Measurements from ENCODE around the gene PMEPA1.

PMEPA1 gene

GRCh38 chr20:57619051-57619831, 90.6 kb downstream of the PMEPA1 start:
- DNase-seq: no peak

GRCh38 chr20:57618764-57619050, 91.1 kb downstream of the PMEPA1 start:
- DNase-seq: no peak

- peak; percentile 57 for DNase-seq
These were observed 91.6 kb downstream of the PMEPA1 start for GRCh38 chr20:57618091-57618763.

- no peak for DNase-seq
These were observed 92.6 kb downstream of the PMEPA1 start for GRCh38 chr20:57617079-57617795.

GRCh38 chr20:57616143-57616951, 93.5 kb downstream of the PMEPA1 start:
- no peak for DNase-seq

- DNase-seq: no peak
These were observed 94.4 kb downstream of the PMEPA1 start for GRCh38 chr20:57615445-57615811.

GRCh38 chr20:57614490-57615444, 95.0 kb downstream of the PMEPA1 start:
- DNase-seq: no peak

GRCh38 chr20:57613481-57613921, 96.3 kb downstream of the PMEPA1 start:
- DNase-seq: no peak

GRCh38 chr20:57612916-57613315, 96.9 kb downstream of the PMEPA1 start:
- DNase-seq: no peak

- no peak for DNase-seq
These were observed 97.4 kb downstream of the PMEPA1 start for GRCh38 chr20:57612436-57612835.

- DNase-seq: no peak
These were observed 98.1 kb downstream of the PMEPA1 start for GRCh38 chr20:57611586-57612311.

GRCh38 chr20:57610261-57610952, 99.4 kb downstream of the PMEPA1 start:
- no peak for DNase-seq

- DNase-seq: no peak
These were observed 100.0 kb downstream of the PMEPA1 start for GRCh38 chr20:57609842-57610167.

GRCh38 chr20:57609086-57609841, 100.6 kb downstream of the PMEPA1 start:
- DNase-seq: no peak

GRCh38 chr20:57608516-57608915, 101.3 kb downstream of the PMEPA1 start:
- no peak for DNase-seq

GRCh38 chr20:57605878-57606277, 103.9 kb downstream of the PMEPA1 start:
- no peak for DNase-seq

- DNase-seq: no peak
These were observed 104.8 kb downstream of the PMEPA1 start for GRCh38 chr20:57605045-57605444.

GRCh38 chr20:57603120-57603519, 106.7 kb downstream of the PMEPA1 start:
- DNase-seq: no peak

- DNase-seq: peak; percentile 12
These were observed 108.1 kb downstream of the PMEPA1 start for GRCh38 chr20:57601737-57602136.

GRCh38 chr20:57601211-57601570, 108.6 kb downstream of the PMEPA1 start:
- no peak for DNase-seq
